Activated CD4-positive, CD25-positive, alpha-beta regulatory T cell treated with anti-CD3 and anti-CD28 coated beads, Interleukin-2, amount 50 U/mL, for 24 hours (primary cell): ENCODE data around the gene COL23A1.

ENCODE experiments used
- ATAC-seq, 2 donors: fragments of 150-1000 bp; cut with Tn5 transposase; one replicate each; pipeline ENCODE4 v1.10.0; 2021; ENCODE audit warnings: mild to moderate bottlenecking in 1 of 2, moderate library complexity in 1 of 2

COL23A1 gene

DNA sequence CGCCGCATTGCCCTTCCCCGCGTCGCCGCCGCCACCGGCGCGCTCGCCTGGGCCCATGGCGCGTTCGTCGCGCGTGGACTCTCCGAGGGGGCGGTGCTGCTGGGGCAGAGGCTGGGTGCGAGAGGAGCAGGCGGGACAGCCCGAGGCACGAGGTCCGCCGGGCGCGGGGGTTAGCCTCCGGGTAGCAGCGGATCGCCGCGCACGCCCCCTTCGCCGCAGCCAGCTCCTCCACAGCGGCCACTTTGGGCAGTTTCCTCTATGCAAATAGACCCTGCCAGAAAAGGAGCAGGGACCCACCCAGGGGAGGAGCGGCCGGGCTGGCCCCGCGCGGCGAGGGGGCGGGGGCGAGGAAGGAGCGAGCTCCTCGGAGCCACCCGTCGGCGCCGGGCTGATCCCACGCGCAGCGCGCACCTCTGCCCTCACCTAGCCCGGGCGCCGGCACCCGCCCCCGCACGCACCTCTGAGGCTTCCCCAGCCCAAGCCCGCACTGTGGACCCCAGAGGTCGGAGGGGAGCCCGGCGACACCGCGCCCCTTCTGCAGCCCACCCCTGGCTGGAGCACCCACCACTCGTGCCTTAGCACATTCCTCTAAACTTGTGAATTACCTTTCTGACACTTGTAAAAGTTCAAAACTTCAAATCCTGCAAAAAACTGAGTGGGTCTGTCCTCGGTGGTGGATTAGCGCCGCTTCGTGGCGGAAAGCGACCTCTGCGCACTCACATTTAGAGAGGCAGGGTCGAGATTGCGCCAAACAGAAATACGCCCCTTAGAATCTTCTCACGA is at the start of gene COL23A1:
Gene COL23A1, minus strand, starts transcription at position 253 of the 783 bp plus-strand sequence.
- ATAC-seq = peak; percentile 25 to 45

DNA sequence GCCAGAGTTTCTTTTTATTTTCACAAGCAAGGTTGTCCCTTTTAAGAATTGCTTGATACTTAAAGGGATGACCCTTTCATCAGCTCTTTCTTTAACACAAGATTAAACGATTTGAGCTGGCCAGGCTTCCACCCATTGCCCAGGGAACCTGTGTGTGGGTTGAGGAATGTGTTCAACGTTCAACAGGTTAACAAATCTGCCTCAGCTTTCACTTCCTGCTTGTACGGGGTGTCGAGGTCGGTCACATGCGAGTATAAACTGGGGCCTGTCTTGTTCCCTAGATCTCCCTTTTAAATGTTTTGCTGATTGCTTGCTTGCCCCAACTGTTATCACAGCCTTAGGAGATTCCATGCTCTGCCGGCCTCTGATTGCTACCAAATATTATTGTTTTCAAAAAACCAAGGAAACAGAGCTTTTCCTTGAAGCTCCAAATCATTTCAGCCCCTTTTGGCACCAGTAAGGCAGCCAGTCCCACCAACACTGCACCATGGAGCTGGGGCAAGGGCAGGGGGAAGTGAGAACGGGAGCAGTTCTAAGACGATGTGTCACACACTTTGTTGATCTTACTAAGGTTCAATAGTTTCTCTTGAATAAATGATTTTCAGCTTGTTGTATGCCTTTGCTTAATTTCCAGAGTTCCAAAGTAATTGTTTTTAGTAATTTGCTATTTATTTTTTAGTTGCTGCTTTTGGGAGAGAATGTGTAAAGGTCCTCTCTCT is 47.3 kb upstream of the COL23A1 start:
- no peak for ATAC-seq

DNA sequence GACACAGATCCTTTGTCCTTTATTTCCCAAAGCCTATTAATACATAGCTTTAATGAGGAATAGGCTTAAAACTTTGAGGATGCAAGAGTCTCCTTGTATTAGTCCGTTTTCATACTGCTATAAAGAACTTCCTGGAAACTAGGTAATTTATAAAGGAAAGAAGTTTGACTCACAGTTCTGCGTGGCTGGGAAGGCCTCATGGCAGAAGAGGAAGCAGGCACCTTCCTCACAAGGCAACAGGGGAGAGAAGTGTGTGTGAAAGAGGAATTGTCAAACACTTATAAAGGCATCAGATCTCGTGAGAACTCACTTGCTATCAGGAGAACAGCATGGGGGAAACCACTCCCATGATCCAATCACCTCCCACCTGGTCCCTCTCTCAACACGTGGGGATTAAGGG is 42.1 kb upstream of the COL23A1 start:
- ATAC-seq = no peak

DNA sequence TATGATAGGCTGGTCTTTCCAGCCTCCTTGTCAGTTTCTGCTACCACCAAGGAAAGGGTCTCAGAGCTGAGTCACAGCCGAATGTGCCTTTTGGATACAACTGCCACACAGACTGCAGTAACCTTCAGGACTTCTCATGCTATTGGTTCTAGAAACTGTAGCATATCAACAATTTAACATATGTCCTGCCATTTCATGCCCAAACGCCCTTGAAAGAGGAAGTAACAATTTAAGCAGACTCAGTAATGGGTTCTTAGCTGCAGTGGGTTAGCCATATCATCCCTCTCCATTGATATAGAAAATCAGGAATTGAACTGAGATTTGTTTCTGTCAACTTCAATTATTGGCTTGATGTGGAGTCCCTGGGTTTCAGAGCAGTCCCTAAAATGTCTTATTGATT is 40.8 kb upstream of the COL23A1 start:
- no peak for ATAC-seq

DNA sequence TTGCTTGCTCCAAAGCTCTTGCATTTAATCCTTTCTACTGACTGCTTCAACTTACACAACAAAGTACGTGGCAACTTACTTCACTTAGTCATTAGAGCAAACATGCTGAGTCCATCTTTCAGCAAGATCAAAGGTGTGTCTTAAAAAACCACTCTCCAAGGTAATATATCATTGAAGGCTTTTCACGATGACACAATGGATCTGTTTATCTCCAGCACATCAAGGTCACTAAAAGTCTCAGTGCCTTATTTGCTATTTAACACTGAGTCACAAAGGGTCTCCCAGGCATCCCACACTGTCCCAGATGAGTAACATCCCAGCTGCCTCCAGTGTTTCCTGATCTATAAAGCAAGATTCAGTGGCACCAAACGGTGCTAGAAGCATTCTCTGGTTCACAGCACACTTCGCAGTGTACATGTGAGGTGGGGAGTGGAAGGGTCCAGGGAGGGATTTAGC is 40.3 kb upstream of the COL23A1 start:
- ATAC-seq = no peak

DNA sequence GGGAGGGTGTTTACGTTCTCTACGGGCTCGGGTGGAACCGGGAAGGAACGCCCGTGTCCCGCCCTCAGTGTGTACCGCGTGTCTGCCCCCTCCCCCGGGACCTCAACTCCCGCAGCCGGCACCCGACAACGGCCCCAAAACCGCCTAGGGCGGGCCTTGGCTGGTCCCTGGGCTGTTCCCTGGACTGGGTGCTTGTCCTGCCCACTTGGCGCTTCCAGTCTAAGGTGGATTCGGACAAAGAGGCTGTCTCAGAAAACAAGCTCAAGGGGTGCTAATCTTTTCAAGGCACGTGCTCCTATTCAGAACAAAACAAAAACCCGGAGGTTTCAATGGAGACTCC is 37.0 kb upstream of the COL23A1 start:
- ATAC-seq = no peak

DNA sequence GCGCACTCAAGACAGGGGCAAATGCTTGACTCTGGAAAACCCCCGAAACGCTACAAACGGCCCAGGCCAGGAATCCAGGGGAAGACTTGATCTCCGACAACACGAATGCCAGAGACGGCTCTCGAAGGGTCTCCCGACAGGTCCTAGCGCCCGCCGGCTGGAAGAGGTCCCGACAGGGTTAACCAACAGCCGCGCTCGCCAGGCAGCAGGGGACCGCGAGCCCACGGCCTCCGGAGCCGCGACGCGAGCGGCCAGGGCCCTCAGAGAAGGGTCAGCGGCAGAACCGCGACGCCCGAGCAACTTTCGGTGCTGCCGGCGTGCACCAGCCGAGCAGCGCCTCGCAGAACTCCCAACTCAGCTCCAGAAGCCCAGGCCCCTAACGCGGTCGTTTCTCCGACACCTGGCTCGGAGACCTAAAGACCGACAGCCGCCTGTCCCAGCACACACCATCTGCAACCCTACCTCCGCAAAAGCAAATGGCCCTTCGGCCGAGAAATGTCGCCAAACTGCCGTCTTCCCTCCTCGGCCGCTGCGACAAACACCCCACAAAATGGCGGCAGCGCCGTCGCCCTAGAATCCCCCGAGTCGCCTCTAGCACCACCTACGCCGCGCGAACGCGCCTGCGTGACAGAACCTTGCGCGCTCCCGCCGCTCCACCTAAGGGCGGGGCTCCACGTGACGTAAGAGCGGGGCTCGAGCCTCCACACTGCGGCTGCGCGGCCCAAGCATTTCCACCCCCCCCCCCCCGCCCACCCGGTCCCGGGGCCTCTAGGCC is 36.5 kb upstream of the COL23A1 start, which contains the start of gene CLK4:
Gene CLK4, minus strand, starts transcription at position 567 of the 775 bp plus-strand sequence. CDS start 3,634 bp downstream, outside the sequence.
- peak; percentile 81 to 89 for ATAC-seq

DNA sequence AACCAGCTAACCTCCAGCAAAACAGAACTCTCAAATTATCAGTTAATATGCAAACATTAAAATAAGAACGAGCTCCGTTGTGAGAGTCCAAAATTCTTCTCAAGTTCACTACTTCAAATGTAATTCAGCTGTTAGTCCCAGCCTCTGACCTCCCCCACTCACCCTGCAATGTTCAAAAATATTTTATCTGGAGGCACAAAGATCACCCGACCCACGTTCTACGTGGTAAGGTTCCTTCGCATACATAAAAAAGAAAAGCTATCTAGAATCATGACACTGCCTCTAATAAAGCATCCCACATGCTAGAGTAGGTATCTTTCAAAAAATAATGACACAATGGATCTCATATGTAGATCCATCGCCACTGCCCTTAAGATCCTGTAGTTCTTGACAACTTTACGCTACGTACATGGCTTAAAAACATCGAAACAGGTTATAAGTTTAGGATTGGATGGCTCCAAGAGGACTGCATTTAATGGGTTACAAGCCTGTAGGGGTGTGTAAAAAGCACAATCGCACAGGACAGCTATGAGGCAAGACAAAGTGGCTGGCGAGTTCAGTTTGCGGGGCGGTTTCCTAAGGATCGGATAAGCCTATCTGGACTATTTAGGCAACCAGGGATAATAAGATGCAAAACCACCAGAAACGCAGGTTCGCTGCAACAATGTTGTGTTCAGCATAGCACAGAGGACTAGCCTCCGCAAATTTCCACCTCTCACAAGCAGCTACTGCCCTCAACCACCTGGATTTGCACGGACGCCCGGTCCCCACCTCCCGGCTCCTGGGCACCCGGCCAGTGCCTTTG is 35.7 kb upstream of the COL23A1 start:
- peak; percentile 2 to 10 for ATAC-seq

DNA sequence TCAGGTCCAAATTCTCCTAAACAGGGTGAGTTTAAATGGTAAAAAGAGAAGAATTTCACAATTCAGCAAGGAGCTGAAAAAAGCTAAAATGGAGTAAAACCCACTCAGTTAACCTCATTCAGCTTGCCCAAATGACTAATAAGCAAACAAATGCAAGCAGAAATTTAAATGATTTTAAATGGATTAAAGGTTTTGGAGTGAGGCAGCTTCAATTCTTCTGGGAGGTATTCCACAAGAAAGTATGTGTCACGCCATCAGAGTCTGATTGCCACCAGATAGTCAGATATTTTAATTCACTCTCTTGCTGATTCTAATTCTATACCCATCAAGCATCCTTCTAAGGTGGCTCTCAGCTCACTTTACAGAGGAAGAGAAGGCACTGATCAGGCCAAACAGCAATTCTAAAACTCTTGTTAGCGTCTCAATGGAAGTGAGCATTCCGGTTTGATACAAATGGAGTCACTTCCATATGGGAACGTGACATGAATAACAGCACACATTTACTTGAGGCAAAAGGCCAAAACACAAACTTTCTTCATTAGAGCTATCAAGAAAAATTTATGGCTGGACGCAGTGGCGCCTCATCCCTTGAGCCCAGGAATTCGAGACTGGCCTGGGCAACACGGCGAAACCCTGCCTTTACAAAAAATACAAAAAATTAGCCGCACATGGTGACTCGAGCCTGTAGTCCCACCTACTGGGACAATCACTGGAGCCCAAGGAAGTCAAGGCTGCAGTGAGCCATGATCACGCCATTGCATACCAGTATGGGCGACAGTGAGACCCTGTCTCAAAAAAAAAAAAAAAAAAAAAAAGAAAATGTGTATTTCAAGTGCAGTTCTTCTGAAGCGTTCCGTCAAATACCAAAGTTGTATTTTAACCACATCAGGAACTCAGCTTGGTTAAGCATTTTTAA is 34.7 kb upstream of the COL23A1 start:
- no peak for ATAC-seq

DNA sequence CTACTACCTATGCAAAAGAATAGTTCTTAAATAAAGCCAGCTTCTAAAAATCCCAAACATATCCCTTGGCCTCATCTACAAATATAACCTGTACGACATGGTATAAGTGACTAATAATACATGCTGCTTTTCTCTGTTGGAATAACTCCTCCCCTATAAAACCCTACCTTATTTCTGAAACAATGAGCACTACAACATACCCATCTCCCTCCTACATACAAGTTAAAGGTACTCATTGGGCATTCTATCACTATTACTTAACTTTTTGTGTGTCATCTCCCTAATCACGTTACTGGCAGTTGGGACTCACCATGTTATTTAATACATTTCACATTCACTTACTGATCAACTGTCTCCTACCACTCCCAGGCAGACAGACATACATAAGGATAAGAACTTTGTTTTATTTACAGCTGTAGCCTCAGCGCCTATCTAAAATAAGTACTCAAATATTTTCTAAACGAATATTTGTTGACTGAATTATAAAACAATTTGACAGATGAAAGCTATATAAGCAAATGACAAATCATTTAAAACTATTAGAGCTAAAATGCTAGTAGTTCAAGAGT is 32.6 kb upstream of the COL23A1 start:
- no peak for ATAC-seq

DNA sequence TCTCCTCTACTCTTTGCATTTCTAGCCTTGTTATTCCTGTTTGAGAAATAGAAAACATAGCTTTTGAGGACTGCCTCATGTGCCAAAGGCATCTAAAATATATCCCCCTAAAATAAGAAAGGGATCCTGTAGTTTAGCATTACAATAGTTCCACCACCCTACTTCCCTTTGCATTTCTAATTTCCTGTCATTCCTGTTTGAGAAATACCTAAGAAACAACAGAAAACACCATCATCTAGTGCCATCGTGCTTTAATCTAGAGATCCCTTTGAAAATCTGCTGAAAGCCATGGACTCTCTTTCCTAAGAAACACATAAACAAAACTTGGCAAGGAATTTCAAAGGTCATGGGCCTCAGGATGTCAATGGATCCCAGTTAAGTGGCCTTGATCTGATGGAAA is 29.2 kb upstream of the COL23A1 start:
- ATAC-seq = no peak

DNA sequence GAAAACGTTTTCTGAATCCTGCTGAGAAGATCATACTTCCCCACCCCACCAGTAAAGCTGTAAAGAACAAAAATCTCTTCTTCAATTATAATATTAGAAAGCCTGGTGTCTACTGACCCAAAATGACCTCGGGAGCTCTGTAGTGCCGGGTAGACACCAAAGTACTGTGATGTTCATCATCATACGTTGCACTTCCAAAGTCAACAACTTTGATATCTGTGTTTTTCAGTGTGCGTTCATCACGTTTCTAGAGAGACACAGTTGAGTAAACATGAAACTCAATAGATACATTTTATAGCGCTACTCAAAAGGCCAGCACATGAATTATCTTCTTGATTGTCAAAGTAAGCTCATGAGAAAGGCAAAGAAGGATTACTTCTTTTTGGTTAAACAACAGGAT is 22.1 kb upstream of the COL23A1 start:
- no peak for ATAC-seq

DNA sequence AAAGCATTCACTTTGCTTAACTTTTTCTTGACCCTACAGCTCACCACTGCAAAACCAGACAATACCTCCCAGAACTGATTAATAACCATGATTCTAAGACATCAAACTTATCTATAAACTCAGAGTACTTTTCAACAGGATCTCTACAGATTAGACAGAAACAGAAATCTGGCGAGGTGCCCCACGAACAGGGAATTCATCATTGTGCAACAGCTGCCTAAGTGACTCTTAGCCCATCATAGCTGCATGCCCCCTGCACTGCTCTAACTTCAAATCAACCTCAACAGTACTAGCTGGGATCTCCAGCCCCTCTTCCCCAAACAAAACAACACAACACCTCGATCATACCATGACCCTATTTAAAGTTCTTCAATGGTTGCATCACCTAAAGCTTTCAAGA is 16.1 kb upstream of the COL23A1 start:
- no peak for ATAC-seq

DNA sequence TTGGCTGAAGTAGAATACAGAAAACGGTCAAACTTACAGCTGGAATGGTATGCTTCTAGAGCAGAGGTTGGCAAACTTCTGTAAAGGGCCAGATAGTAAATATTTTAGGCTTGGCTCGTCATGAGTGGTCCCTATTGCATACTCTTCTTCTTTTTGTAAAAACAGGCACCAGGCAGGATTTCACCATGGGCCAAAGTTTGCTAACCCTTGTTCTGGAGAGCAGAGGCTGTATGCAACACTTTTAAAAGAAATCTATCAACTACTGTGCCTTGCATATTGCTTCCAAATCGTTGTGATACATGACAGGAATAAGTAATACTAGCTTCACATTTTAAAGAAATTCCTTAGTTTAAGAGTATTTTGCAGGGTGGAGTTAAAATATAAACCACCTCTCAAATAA is 15.6 kb upstream of the COL23A1 start:
- ATAC-seq = no peak

DNA sequence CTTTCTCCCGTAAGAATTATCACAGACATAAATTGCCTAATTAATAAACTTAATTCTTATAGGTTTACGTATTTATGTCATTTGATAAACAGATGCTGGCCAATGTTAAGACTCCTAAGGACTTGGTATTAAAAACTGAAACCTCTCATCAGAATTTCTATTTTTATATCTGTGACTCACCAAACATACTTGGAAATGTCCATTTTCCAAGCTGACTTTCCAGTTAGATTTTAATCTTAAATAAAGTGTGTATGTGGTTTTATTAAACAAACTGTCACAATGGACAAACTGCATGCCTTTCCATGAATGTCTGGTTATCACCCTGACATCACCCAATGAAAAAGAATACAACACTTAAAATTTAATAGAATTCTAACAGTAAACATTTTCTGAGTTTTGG is 12.6 kb upstream of the COL23A1 start:
- no peak for ATAC-seq

DNA sequence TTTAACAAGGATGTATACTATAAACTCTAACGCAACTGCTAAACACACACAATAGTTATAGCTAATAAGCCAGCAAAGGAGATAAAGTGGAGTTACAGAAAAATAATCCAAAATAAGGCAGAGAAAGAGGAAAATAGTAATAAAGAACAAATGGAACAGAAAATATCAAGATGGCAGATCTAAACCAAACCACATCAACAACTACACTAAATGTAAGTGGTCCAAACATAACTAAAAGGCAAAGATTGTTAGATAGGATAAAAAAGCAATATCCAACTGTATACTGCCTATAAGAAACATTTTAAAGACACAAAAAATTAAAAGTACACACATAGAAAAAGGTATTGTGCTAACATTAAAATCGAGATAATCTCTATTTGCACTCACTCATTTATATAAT is 5.6 kb upstream of the COL23A1 start:
- no peak for ATAC-seq

DNA sequence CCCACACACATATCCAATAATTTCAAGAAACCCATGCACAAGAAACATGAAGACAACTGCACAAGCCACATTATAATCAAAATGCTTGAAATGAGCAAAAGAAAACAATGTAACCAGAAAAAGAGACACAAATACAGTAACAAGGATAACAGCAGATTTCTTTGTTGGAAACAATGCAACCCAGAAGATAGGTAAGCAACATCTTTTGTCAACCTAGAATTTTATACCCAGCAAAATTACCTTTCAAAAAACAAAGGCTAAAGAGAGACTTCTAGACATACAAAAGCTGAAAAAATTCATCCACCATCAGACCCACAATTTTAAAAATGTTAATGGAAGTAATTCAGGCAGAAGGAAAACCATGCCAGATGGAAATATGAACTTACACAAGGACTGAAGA is 5.0 kb upstream of the COL23A1 start:
- ATAC-seq = no peak

DNA sequence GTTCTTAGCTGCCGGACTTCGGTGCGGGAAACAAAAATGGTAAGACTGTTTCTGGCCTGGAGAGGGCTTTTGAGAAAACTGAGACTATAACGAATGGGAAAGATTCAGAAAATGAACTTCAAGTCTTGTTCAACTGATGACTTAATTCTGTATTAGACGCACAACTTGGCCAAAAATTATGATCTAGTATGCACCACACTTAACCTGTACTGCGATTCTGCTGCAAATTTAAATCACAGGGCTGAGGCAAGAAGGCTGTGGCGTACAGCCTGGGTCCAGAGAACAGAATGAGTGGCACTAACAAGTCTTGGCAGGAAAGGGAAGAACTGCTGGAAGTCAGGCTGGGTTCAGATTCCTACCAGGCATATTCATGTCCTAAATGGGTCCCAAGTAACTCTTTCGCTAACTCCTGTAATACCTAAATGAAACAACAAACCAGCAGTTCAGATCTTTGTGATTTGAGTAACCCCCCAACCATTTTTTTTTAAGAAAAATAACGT is 781 bp upstream of the COL23A1 start:
- ATAC-seq = no peak

DNA sequence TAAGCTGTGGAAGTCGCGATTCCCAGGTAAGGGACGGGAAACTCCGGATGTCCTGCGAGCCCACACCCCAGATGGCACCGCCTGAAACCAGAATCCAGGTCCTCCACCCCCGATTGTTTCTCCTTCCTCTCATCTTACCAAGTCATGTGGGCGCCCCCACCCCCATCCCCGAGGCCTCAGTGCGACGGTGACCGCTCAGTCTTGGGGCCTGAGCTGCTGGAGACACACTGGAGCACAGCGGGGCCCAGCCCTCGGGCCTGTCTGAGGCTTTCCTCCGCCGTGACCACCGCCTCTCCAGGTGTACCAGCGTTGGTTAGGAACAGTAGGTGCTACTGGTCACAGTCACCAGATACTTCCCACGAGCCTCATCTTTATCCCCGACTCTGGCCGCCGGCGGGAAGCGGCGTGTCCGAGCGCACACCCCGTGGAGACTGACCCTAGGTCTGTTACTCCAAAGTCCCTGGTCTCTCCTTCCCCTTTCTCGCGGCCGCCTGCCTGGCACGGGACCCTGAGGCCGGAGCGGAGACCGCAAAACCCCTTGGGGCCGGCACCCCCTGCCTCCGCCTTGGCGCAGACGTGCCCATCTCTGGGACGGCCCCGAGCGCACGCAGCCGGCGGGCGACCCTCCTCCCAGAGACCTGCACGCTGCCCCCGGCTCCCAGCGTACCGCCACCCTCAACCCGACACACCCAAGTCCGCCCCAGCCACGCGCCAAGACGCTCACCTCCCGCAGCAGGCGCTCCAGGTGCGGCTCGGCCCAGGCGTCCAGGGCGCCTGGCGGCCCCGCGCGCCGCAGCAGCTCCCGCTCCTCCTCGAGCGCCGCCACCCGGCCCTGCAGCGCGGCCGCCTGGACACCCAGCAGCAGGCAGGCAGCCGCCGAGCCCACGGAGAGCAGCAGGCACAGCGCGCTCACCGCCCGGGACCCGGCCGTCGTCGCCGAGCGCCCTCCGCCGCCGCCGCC is 733 bp downstream of the COL23A1 start:
- peak; percentile 24 to 25 for ATAC-seq

DNA sequence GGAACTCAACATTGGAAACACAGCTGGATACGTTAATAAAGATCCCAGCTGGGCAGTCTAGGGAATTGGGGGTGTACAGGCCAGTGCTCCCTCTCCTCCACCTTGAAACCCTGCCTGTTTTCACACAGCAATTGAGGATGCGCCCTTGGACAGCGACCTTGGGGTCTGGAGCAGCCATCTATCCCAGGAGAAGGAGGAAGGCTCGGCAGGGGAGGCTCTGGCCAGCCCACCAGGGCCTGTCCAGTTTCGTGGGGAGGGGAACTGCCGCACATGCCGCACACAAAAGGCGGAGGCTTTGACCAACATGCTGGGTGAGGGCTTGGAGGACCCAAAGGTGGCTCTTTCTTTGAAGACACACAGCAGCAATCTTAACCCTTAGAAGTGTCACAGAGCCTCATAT is 1.4 kb downstream of the COL23A1 start:
- no peak for ATAC-seq
